OCI-LY7 (cell line): ENCODE results near the gene ADAMTS20.

Experiments
- CTCF ChIP-seq: fragments of 200-600 bp; sonication (generic); conservative IDR thresholded peaks from 2 replicates; pipeline ENCODE4 v1.5.1; 2014; ENCODE audit warnings: mild to moderate bottlenecking, antibody characterized with exemption, low read length, moderate library complexity, mixed read lengths
- EZH2phosphoT487 ChIP-seq: fragments of 200-600 bp; sonication (generic); IDR thresholded peaks from 2 replicates; pipeline ENCODE4 v1.6.1; 2018; ENCODE audit warnings: low read depth, borderline replicate concordance, mild to moderate bottlenecking, mixed run types, antibody characterized with exemption, low read length, moderate library complexity, mixed read lengths

GRCh38 chr12:43348221-43348620, 203.8 kb downstream of the ADAMTS20 start:
- TF ChIP-seq CTCF = no peak
- no peak for TF ChIP-seq EZH2phosphoT487
